Right forelimb (tissue), 1 donor: ENCODE results near the gene SORCS2.
A peak's percentile ranks its signal among the peaks of the same experiment; 100 is the strongest.

Experiments used
- DNase-seq: peaks from one replicate; pipeline ENCODE4 v3.0.0-alpha.2; 2018

SORCS2 gene

GRCh38 chr4:7742807-7743280, 550.5 kb downstream of the SORCS2 start:
- no peak for DNase-seq

- DNase-seq = no peak
Measured at GRCh38 chr4:7744142-7744804, 551.9 kb downstream of the SORCS2 start.

- no peak for DNase-seq
Measured at GRCh38 chr4:7745301-7745885, 553.1 kb downstream of the SORCS2 start.

GRCh38 chr4:7746351-7747061, 554.2 kb downstream of the SORCS2 start:
- no peak for DNase-seq

GRCh38 chr4:7747062-7747385, 554.7 kb downstream of the SORCS2 start:
- no peak for DNase-seq

- no peak for DNase-seq
Measured at GRCh38 chr4:7747566-7747965, 555.2 kb downstream of the SORCS2 start.

GRCh38 chr4:7750523-7750922, 558.2 kb downstream of the SORCS2 start:
- peak; percentile 54 for DNase-seq

- no peak for DNase-seq
Measured at GRCh38 chr4:7750972-7751371, 558.6 kb downstream of the SORCS2 start.

- no peak for DNase-seq
Measured at GRCh38 chr4:7752649-7753048, 560.3 kb downstream of the SORCS2 start.

- DNase-seq = no peak
Measured at GRCh38 chr4:7753271-7753670, 560.9 kb downstream of the SORCS2 start.

- DNase-seq = no peak
Measured at GRCh38 chr4:7753931-7754465, 561.7 kb downstream of the SORCS2 start.

- DNase-seq = no peak
Measured at GRCh38 chr4:7754565-7755262, 562.4 kb downstream of the SORCS2 start.

GRCh38 chr4:7755561-7755960, 563.2 kb downstream of the SORCS2 start:
- no peak for DNase-seq

- no peak for DNase-seq
Measured at GRCh38 chr4:7756071-7756470, 563.7 kb downstream of the SORCS2 start.

GRCh38 chr4:7756561-7757355, 564.4 kb downstream of the SORCS2 start:
- DNase-seq = no peak

- DNase-seq = no peak
Measured at GRCh38 chr4:7757501-7758471, 565.4 kb downstream of the SORCS2 start.

GRCh38 chr4:7758476-7758875, 566.1 kb downstream of the SORCS2 start:
- no peak for DNase-seq

- DNase-seq = no peak
Measured at GRCh38 chr4:7759216-7759615, 566.9 kb downstream of the SORCS2 start.

- DNase-seq = no peak
Measured at GRCh38 chr4:7759635-7760034, 567.3 kb downstream of the SORCS2 start.

GRCh38 chr4:7760228-7760627, 567.9 kb downstream of the SORCS2 start:
- no peak for DNase-seq

- DNase-seq = no peak
Measured at GRCh38 chr4:7760706-7761105, 568.4 kb downstream of the SORCS2 start.
